ENCODE measurements around the gene WNT11.
A peak's percentile ranks its signal among the peaks of the same experiment; 100 is the strongest.

Gene WNT11

GRCh38 chr11:76152741-76153570, 53.3 kb downstream of the WNT11 start:
- no peak for DNase-seq (ENCODE audit: low spot score)

- peak; percentile 89 for DNase-seq (ENCODE audit: low spot score)
These were observed 54.1 kb downstream of the WNT11 start for GRCh38 chr11:76152086-76152681.

- DNase-seq (ENCODE audit: low spot score) = no peak
These were observed 54.7 kb downstream of the WNT11 start for GRCh38 chr11:76151556-76152085.

- DNase-seq (ENCODE audit: low spot score) = no peak
These were observed 56.2 kb downstream of the WNT11 start for GRCh38 chr11:76150141-76150540.

- no peak for DNase-seq (ENCODE audit: low spot score)
These were observed 56.6 kb downstream of the WNT11 start for GRCh38 chr11:76149713-76150112.

GRCh38 chr11:76148941-76149613, 57.2 kb downstream of the WNT11 start:
- no peak for DNase-seq (ENCODE audit: low spot score)

GRCh38 chr11:76148231-76148630, 58.1 kb downstream of the WNT11 start:
- DNase-seq (ENCODE audit: low spot score) = no peak

- no peak for DNase-seq (ENCODE audit: low spot score)
These were observed 59.1 kb downstream of the WNT11 start for GRCh38 chr11:76147106-76147740.

- DNase-seq (ENCODE audit: low spot score) = no peak
These were observed 63.0 kb downstream of the WNT11 start for GRCh38 chr11:76143274-76143673.

- no peak for DNase-seq (ENCODE audit: low spot score)
These were observed 64.3 kb downstream of the WNT11 start for GRCh38 chr11:76141901-76142588.

GRCh38 chr11:76140912-76141574, 65.3 kb downstream of the WNT11 start:
- no peak for DNase-seq (ENCODE audit: low spot score)

GRCh38 chr11:76139314-76139713, 67.0 kb downstream of the WNT11 start:
- DNase-seq (ENCODE audit: low spot score) = no peak

Measured in HuH-7.5 (cell line).